GM23248 (cell line): ENCODE results near the gene DYNC1LI1.

Source experiments
- EZH2 ChIP-seq: fragments of 200-600 bp; sonication (generic); IDR thresholded peaks from 2 replicates; pipeline ENCODE4 v1.6.1; 2018; ENCODE audit warnings: antibody characterized with exemption, mild to moderate bottlenecking; ENCODE audit not compliant: insufficient read depth, poor library complexity, severe bottlenecking
- EZH2phosphoT487 ChIP-seq: fragments of 200-600 bp; sonication (generic); IDR thresholded peaks from 2 replicates; pipeline ENCODE4 v1.6.1; 2018; ENCODE audit warnings: antibody characterized with exemption, moderate library complexity, mild to moderate bottlenecking, low read depth; ENCODE audit not compliant: insufficient read depth

DNA sequence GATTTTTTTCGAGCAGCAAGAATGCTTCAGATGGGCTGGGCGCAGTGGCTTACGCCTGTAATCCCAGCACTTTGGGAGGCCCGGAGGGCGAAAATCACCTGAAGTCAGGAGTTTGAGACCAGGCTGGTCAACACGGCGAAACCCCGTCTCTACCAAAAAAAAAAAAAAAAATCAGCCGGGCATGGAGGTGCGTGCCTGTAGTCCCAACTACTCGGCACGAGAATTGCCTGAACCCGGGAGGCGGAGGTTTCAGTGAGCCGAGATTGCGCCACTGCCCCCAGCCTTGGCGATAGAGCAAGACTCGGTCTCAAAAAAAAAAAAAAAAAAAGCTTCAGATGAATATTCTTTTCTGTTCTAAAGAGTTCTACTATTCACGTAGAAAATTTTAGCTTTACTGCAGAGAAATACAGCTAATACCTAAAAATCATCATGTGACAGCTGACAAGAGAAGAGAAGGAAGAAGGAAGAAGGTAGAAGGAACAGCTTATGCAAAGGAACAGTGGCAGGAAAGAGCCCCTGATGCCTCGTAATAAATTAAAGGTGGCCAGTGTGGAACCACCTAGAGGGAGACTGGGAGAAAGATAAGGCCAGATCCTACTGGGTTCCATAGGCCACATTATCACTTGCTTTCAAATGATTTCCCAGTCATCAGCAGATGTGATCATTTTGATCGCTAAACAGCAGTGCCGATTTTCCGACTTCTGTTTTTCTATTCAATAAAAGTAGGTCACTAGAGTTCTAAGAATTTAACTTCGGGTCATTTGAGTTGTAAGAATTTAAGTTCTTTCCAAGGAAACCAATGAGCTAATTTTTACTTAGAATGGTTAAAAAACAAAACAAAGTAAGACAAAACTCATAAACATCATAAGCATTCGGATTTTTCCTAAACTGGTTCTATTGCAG is 69.5 kb downstream of the DYNC1LI1 start:
- no peak for TF ChIP-seq EZH2phosphoT487
- no peak for TF ChIP-seq EZH2
